ENCODE measurements around the gene RPP14. TPM values are rescaled to one million over a fixed set of nuclear protein-coding genes. Genes with fewer than 3 reads are reported as not detected.
"Not testable (repeated sequence)": the region's sequence is repeated elsewhere in the genome, so short reads cannot be mapped to it uniquely, and the experiment has no call there.

RPP14 gene
- total RNA-seq, 3 donors from 2014 or later, result 21.6 to 24.8 (median 23.8) TPM

GRCh38 chr3:58332575-58333188 is 26.6 kb downstream of the RPP14 start, which contains the start of gene PXK:
TSS of gene PXK (plus strand) at chr3:58332892. CDS start at chr3:58332989, 97 bp downstream.
- DNase-seq (peak; percentile 70), ATAC-seq (peak; percentile 94 to 95)
- H3K27me3 Mint-ChIP-seq (ENCODE audit: low read depth), result no peaks in the 10 kb centered on the region
- peaks cover 39% of the 10 kb centered on the region for H3K4me1 Mint-ChIP-seq (ENCODE audit: low read depth)
- peaks cover 5% of the 10 kb centered on the region for H3K36me3 Mint-ChIP-seq (ENCODE audit: insufficient read depth)
- peak within 1 kb of the TSS; percentile 100 for H3K4me3 Mint-ChIP-seq
- H3K9me3 Mint-ChIP-seq, result no peaks in the 10 kb centered on the region

GRCh38 chr3:58333206-58334012 is 27.4 kb downstream of the RPP14 start:
- peaks cover 5% of the 10 kb centered on the region for H3K36me3 Mint-ChIP-seq (ENCODE audit: insufficient read depth)
- peaks cover 41% of the 10 kb centered on the region for H3K4me1 Mint-ChIP-seq (ENCODE audit: low read depth)
- peak; percentile 11 for DNase-seq
- H3K27me3 Mint-ChIP-seq (ENCODE audit: low read depth), result no peaks in the 10 kb centered on the region
- peak; percentile 50 to 53 for ATAC-seq
- peak overlapping the region; percentile 100 for H3K4me3 Mint-ChIP-seq
- no peaks in the 10 kb centered on the region for H3K9me3 Mint-ChIP-seq

GRCh38 chr3:58334013-58334321 is 27.9 kb downstream of the RPP14 start:
- peaks cover 42% of the 10 kb centered on the region for H3K4me1 Mint-ChIP-seq (ENCODE audit: low read depth)
- H3K27me3 Mint-ChIP-seq (ENCODE audit: low read depth), result no peaks in the 10 kb centered on the region
- ATAC-seq (no peak), DNase-seq (no peak)
- H3K36me3 Mint-ChIP-seq (ENCODE audit: insufficient read depth), result peaks cover 7% of the 10 kb centered on the region
- peak overlapping the region; percentile 100 for H3K4me3 Mint-ChIP-seq
- H3K9me3 Mint-ChIP-seq, result no peaks in the 10 kb centered on the region

- peaks cover 43% of the 10 kb centered on the region for H3K4me1 Mint-ChIP-seq (ENCODE audit: low read depth)
- H3K9me3 Mint-ChIP-seq, result no peaks in the 10 kb centered on the region
- peaks cover 8% of the 10 kb centered on the region for H3K36me3 Mint-ChIP-seq (ENCODE audit: insufficient read depth)
- H3K27me3 Mint-ChIP-seq (ENCODE audit: low read depth), result no peaks in the 10 kb centered on the region
- H3K4me3 Mint-ChIP-seq, result peak overlapping the region; percentile 100
- ATAC-seq (no peak), DNase-seq (no peak)
Measured at GRCh38 chr3:58334506-58334884, 28.4 kb downstream of the RPP14 start.

GRCh38 chr3:58335652-58335947 is 29.6 kb downstream of the RPP14 start:
- H3K4me3 Mint-ChIP-seq, result peak overlapping the region; percentile 100
- no peak for ATAC-seq

GRCh38 chr3:58336135-58336882 is 30.3 kb downstream of the RPP14 start:
- Mint-ChIP-seq H3K4me1 (ENCODE audit: low read depth) (peaks cover 42% of the 10 kb centered on the region), H3K36me3 (ENCODE audit: insufficient read depth) (peaks cover 12% of the 10 kb centered on the region), H3K27me3 (ENCODE audit: low read depth) (no peaks in the 10 kb centered on the region), H3K9me3 (no peaks in the 10 kb centered on the region), H3K4me3 (no peak overlapping the region)
- ATAC-seq, result no peak
- no peak for DNase-seq

More at GRCh38 chr3:58335652-58335947, 29.6 kb downstream of the RPP14 start:
- Mint-ChIP-seq H3K9me3 (no peaks in the 10 kb centered on the region), H3K4me1 (ENCODE audit: low read depth) (peaks cover 43% of the 10 kb centered on the region), H3K36me3 (ENCODE audit: insufficient read depth) (peaks cover 8% of the 10 kb centered on the region), H3K27me3 (ENCODE audit: low read depth) (no peaks in the 10 kb centered on the region)
- DNase-seq, result no peak

GRCh38 chr3:58337190-58337589 is 31.1 kb downstream of the RPP14 start:
- no peak for ATAC-seq
- Mint-ChIP-seq H3K36me3 (ENCODE audit: insufficient read depth) (peaks cover 12% of the 10 kb centered on the region), H3K9me3 (no peaks in the 10 kb centered on the region), H3K27me3 (ENCODE audit: low read depth) (no peaks in the 10 kb centered on the region), H3K4me3 (no peak overlapping the region), H3K4me1 (ENCODE audit: low read depth) (peaks cover 38% of the 10 kb centered on the region)
- DNase-seq, result no peak

- DNase-seq; H3K27me3 Mint-ChIP-seq (ENCODE audit: low read depth); ATAC-seq; H3K9me3 Mint-ChIP-seq; H3K4me3 Mint-ChIP-seq: not testable (repeated sequence)
- H3K4me1 Mint-ChIP-seq (ENCODE audit: low read depth), result peaks cover 34% of the 10 kb centered on the region
- peaks cover 17% of the 10 kb centered on the region for H3K36me3 Mint-ChIP-seq (ENCODE audit: insufficient read depth)
Measured at GRCh38 chr3:58339146-58339545, 33.1 kb downstream of the RPP14 start.

GRCh38 chr3:58340594-58341244 is 34.7 kb downstream of the RPP14 start:
- Mint-ChIP-seq H3K9me3 (no peaks in the 10 kb centered on the region), H3K27me3 (ENCODE audit: low read depth) (no peaks in the 10 kb centered on the region), H3K4me3 (no peak overlapping the region), H3K36me3 (ENCODE audit: insufficient read depth) (peaks cover 17% of the 10 kb centered on the region), H3K4me1 (ENCODE audit: low read depth) (peaks cover 22% of the 10 kb centered on the region)
- no peak for ATAC-seq
- no peak for DNase-seq

GRCh38 chr3:58341376-58341775 is 35.3 kb downstream of the RPP14 start:
- Mint-ChIP-seq H3K9me3 (no peaks in the 10 kb centered on the region), H3K4me1 (ENCODE audit: low read depth) (peaks cover 23% of the 10 kb centered on the region), H3K27me3 (ENCODE audit: low read depth) (no peaks in the 10 kb centered on the region), H3K4me3 (no peak overlapping the region), H3K36me3 (ENCODE audit: insufficient read depth) (peaks cover 16% of the 10 kb centered on the region)
- no peak for DNase-seq
- no peak for ATAC-seq

GRCh38 chr3:58342676-58343075 is 36.6 kb downstream of the RPP14 start:
- peaks cover 14% of the 10 kb centered on the region for H3K36me3 Mint-ChIP-seq (ENCODE audit: insufficient read depth)
- no peaks in the 10 kb centered on the region for H3K9me3 Mint-ChIP-seq

GRCh38 chr3:58345457-58345856 is 39.4 kb downstream of the RPP14 start:
- H3K9me3 Mint-ChIP-seq, result no peaks in the 10 kb centered on the region
- H3K36me3 Mint-ChIP-seq (ENCODE audit: insufficient read depth), result peaks cover 13% of the 10 kb centered on the region
- H3K27me3 Mint-ChIP-seq (ENCODE audit: low read depth), result no peaks in the 10 kb centered on the region
- peaks cover 42% of the 10 kb centered on the region for H3K4me1 Mint-ChIP-seq (ENCODE audit: low read depth)
- no peak for DNase-seq
- no peak overlapping the region for H3K4me3 Mint-ChIP-seq
- ATAC-seq, result no peak

More at GRCh38 chr3:58342676-58343075, 36.6 kb downstream of the RPP14 start:
- DNase-seq, result no peak
- H3K4me3 Mint-ChIP-seq, result no peak overlapping the region
- ATAC-seq, result no peak
- H3K27me3 Mint-ChIP-seq (ENCODE audit: low read depth), result no peaks in the 10 kb centered on the region
- peaks cover 28% of the 10 kb centered on the region for H3K4me1 Mint-ChIP-seq (ENCODE audit: low read depth)

GRCh38 chr3:58346368-58346767 is 40.3 kb downstream of the RPP14 start:
- Mint-ChIP-seq H3K9me3 (no peaks in the 10 kb centered on the region), H3K27me3 (ENCODE audit: low read depth) (no peaks in the 10 kb centered on the region), H3K4me3 (no peak overlapping the region), H3K36me3 (ENCODE audit: insufficient read depth) (peaks cover 8% of the 10 kb centered on the region), H3K4me1 (ENCODE audit: low read depth) (peaks cover 45% of the 10 kb centered on the region)
- DNase-seq (no peak), ATAC-seq (peak; percentile 64 to 67)

- ATAC-seq (no peak), DNase-seq (no peak)
- H3K4me1 Mint-ChIP-seq (ENCODE audit: low read depth), result peaks cover 51% of the 10 kb centered on the region
- no peak overlapping the region for H3K4me3 Mint-ChIP-seq
- H3K9me3 Mint-ChIP-seq, result no peaks in the 10 kb centered on the region
- H3K36me3 Mint-ChIP-seq (ENCODE audit: insufficient read depth), result peaks cover 10% of the 10 kb centered on the region
- H3K27me3 Mint-ChIP-seq (ENCODE audit: low read depth), result no peaks in the 10 kb centered on the region
Measured at GRCh38 chr3:58347984-58348383, 41.9 kb downstream of the RPP14 start.
